ENCODE results near the gene TMEM132E.

Gene TMEM132E

GRCh38 chr17:34614698-34615097, 35.3 kb downstream of the TMEM132E start:
- DNase-seq: no peak

GRCh38 chr17:34615326-34615725, 35.9 kb downstream of the TMEM132E start:
- Histone ChIP-seq H3K9ac (ENCODE audit: low read depth, low read length) (no peak overlapping the region), H3K4me2 (ENCODE audit: insufficient read depth, low read length) (no peak overlapping the region), H2AFZ (ENCODE audit: low read depth, low read length) (no peak overlapping the region), H3K36me3 (ENCODE audit: insufficient read depth, low read length) (no peaks in the 10 kb centered on the region), H4K20me1 (ENCODE audit: insufficient read depth, low read length) (no peaks in the 10 kb centered on the region; the same call in 1 of the 2 replicates), H3K27me3 (ENCODE audit: insufficient read depth, low read length, poor library complexity) (peaks cover 25% of the 10 kb centered on the region), H3K4me1 (ENCODE audit: insufficient read depth, low read length) (no peaks in the 10 kb centered on the region), H3K79me2 (ENCODE audit: insufficient read depth, low read length) (no peaks in the 10 kb centered on the region), H3K27ac (ENCODE audit: low read length) (no peak overlapping the region), H3K4me3 (ENCODE audit: low read depth in 1 of 2, low read length in 2 of 2) (no peak overlapping the region), H3K9me3 (ENCODE audit: insufficient read depth, low read length, severe bottlenecking) (no peaks in the 10 kb centered on the region)
- DNase-seq (no peak), ATAC-seq (ENCODE audit: insufficient read depth, low read depth) (no peak)
- no peak for TF ChIP-seq CTCF (IDR thresholded peaks at IDR 0.05; ENCODE audit: borderline replicate concordance, extremely low read depth, low read length, poor library complexity, severe bottlenecking)
- no peak for TF ChIP-seq EZH2 (IDR thresholded peaks at IDR 0.05; ENCODE audit: borderline replicate concordance, low read depth, low read length, severe bottlenecking)

More at GRCh38 chr17:34614698-34615097, 35.3 kb downstream of the TMEM132E start:
- TF ChIP-seq CTCF (IDR thresholded peaks at IDR 0.05; ENCODE audit: borderline replicate concordance, extremely low read depth, low read length, poor library complexity, severe bottlenecking) (no peak), EZH2 (IDR thresholded peaks at IDR 0.05; ENCODE audit: borderline replicate concordance, low read depth, low read length, severe bottlenecking) (no peak)
- Histone ChIP-seq H3K27ac (ENCODE audit: low read length) (no peak overlapping the region), H3K9me3 (ENCODE audit: insufficient read depth, low read length, severe bottlenecking) (no peaks in the 10 kb centered on the region), H3K4me1 (ENCODE audit: insufficient read depth, low read length) (no peaks in the 10 kb centered on the region), H2AFZ (ENCODE audit: low read depth, low read length) (no peak overlapping the region), H3K9ac (ENCODE audit: low read depth, low read length) (no peak overlapping the region), H3K4me3 (ENCODE audit: low read depth in 1 of 2, low read length in 2 of 2) (no peak overlapping the region), H3K79me2 (ENCODE audit: insufficient read depth, low read length) (no peaks in the 10 kb centered on the region), H3K4me2 (ENCODE audit: insufficient read depth, low read length) (no peak overlapping the region), H4K20me1 (ENCODE audit: insufficient read depth, low read length) (no peaks in the 10 kb centered on the region; the same call in 1 of the 2 replicates), H3K36me3 (ENCODE audit: insufficient read depth, low read length) (no peaks in the 10 kb centered on the region), H3K27me3 (ENCODE audit: insufficient read depth, low read length, poor library complexity) (peaks cover 25% of the 10 kb centered on the region)
- ATAC-seq (ENCODE audit: insufficient read depth, low read depth): no peak

- DNase-seq: no peak
- no peak overlapping the region for H3K27ac ChIP-seq (ENCODE audit: low read length)
Measured at GRCh38 chr17:34616148-34616547, 36.8 kb downstream of the TMEM132E start.

More at GRCh38 chr17:34616148-34616547, 36.8 kb downstream of the TMEM132E start:
- H3K27me3 ChIP-seq (ENCODE audit: insufficient read depth, low read length, poor library complexity): peaks cover 25% of the 10 kb centered on the region
- H3K4me3 ChIP-seq (ENCODE audit: low read depth in 1 of 2, low read length in 2 of 2): no peak overlapping the region
- no peak overlapping the region for H3K4me2 ChIP-seq (ENCODE audit: insufficient read depth, low read length)
- H2AFZ ChIP-seq (ENCODE audit: low read depth, low read length): no peak overlapping the region
- H4K20me1 ChIP-seq (ENCODE audit: insufficient read depth, low read length): no peaks in the 10 kb centered on the region; the same call in 1 of the 2 replicates
- H3K79me2 ChIP-seq (ENCODE audit: insufficient read depth, low read length): no peaks in the 10 kb centered on the region
- H3K9ac ChIP-seq (ENCODE audit: low read depth, low read length): no peak overlapping the region
- ATAC-seq (ENCODE audit: insufficient read depth, low read depth): no peak
- TF ChIP-seq EZH2 (IDR thresholded peaks at IDR 0.05; ENCODE audit: borderline replicate concordance, low read depth, low read length, severe bottlenecking) (no peak), CTCF (IDR thresholded peaks at IDR 0.05; ENCODE audit: borderline replicate concordance, extremely low read depth, low read length, poor library complexity, severe bottlenecking) (no peak)
- H3K9me3 ChIP-seq (ENCODE audit: insufficient read depth, low read length, severe bottlenecking): no peaks in the 10 kb centered on the region
- no peaks in the 10 kb centered on the region for H3K4me1 ChIP-seq (ENCODE audit: insufficient read depth, low read length)
- H3K36me3 ChIP-seq (ENCODE audit: insufficient read depth, low read length): no peaks in the 10 kb centered on the region
